HCEC 1CT (cell line): ENCODE results near the gene RHEX.
A peak's percentile ranks its signal among the peaks of the same experiment; 100 is the strongest.
"Not testable (repeated sequence)": the region's sequence is repeated elsewhere in the genome, so short reads cannot be mapped to it uniquely, and the experiment has no call there.

Experiments used
- DNase-seq: peaks from one replicate; pipeline ENCODE4 v3.0.0-alpha.2; 2017

RHEX gene

GRCh38 chr1:206052919-206053610, at the start of gene RHEX:
Gene RHEX, plus strand, starts transcription at chr1:206053173. Its CDS starts 44,656 bp downstream, at chr1:206097829.
- not testable (repeated sequence) for DNase-seq

- DNase-seq, result no peak
These were observed 48.8 kb upstream of the RHEX start for GRCh38 chr1:206003854-206004800.

- DNase-seq, result no peak
These were observed 48.1 kb upstream of the RHEX start for GRCh38 chr1:206004826-206005225.

GRCh38 chr1:206005234-206005633, 47.7 kb upstream of the RHEX start:
- no peak for DNase-seq

GRCh38 chr1:206005778-206006180, 47.2 kb upstream of the RHEX start:
- no peak for DNase-seq

GRCh38 chr1:206006946-206007345, 46.0 kb upstream of the RHEX start:
- no peak for DNase-seq

GRCh38 chr1:206010060-206010459, 42.9 kb upstream of the RHEX start:
- DNase-seq, result no peak

GRCh38 chr1:206011057-206011456, 41.9 kb upstream of the RHEX start:
- no peak for DNase-seq

- DNase-seq, result no peak
These were observed 40.7 kb upstream of the RHEX start for GRCh38 chr1:206012086-206012859.

GRCh38 chr1:206013026-206013795, 39.8 kb upstream of the RHEX start:
- DNase-seq, result no peak

- DNase-seq, result no peak
These were observed 38.4 kb upstream of the RHEX start for GRCh38 chr1:206014601-206015000.

- DNase-seq, result no peak
These were observed 37.9 kb upstream of the RHEX start for GRCh38 chr1:206015071-206015470.

GRCh38 chr1:206020393-206021007, 32.5 kb upstream of the RHEX start:
- no peak for DNase-seq

GRCh38 chr1:206021008-206021625, 31.9 kb upstream of the RHEX start:
- no peak for DNase-seq

GRCh38 chr1:206021626-206022365, 31.2 kb upstream of the RHEX start:
- peak; percentile 45 for DNase-seq

- DNase-seq, result no peak
These were observed 30.2 kb upstream of the RHEX start for GRCh38 chr1:206022766-206023165.

- no peak for DNase-seq
These were observed 29.3 kb upstream of the RHEX start, which contains the start of gene CTSE for GRCh38 chr1:206023695-206024094. Gene CTSE, minus strand, starts transcription at chr1:206023895. Its CDS starts 104 bp downstream, at chr1:206023791.

GRCh38 chr1:206025283-206025820, 27.6 kb upstream of the RHEX start:
- DNase-seq, result no peak

GRCh38 chr1:206029484-206029883, 23.5 kb upstream of the RHEX start:
- peak; percentile 3 for DNase-seq

- no peak for DNase-seq
These were observed 22.8 kb upstream of the RHEX start for GRCh38 chr1:206030191-206030590.
